ENCODE measurements around the gene GAL.

DNA sequence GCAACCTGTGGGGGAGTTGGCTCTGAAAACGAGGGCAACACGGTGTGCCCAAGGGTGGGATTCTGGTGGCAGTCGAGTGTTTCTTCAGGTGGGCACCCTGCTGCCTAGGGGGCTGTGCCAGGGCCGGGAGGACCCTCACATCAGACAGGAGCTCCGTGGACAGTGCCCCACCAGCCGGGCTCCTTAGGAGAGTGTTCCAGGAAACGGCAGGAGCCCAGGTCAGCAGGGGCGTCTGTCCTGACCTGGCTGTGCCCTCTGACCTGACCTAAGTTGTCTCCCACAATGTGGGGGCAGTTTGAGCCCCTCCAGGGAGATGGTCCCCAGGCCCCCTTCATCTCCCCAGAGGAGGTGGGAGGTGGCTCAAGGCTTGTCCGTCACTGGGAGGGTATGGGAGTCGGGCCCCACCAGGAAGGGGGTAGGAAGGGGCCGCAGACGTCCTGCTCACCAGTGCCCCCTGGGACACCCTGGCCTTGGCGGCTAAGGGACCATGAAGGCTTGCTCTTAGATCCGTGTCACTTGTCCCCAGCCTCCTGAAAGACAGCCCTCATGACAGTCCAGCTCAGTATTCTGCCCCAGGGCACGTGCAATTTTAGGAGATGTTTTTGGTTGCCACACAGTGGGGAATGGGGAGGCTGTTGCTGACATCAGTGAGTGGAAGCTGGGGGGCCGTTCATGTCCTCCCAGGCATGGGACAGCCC, 32.2 kb upstream of the GAL start:
- TF ChIP-seq POLR2A (IDR thresholded peaks at IDR 0.05): no peak
- TF ChIP-seq, protein P1, sequence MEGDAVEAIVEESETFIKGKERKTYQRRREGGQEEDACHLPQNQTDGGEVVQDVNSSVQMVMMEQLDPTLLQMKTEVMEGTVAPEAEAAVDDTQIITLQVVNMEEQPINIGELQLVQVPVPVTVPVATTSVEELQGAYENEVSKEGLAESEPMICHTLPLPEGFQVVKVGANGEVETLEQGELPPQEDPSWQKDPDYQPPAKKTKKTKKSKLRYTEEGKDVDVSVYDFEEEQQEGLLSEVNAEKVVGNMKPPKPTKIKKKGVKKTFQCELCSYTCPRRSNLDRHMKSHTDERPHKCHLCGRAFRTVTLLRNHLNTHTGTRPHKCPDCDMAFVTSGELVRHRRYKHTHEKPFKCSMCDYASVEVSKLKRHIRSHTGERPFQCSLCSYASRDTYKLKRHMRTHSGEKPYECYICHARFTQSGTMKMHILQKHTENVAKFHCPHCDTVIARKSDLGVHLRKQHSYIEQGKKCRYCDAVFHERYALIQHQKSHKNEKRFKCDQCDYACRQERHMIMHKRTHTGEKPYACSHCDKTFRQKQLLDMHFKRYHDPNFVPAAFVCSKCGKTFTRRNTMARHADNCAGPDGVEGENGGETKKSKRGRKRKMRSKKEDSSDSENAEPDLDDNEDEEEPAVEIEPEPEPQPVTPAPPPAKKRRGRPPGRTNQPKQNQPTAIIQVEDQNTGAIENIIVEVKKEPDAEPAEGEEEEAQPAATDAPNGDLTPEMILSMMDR (IDR thresholded peaks at IDR 0.05): no peak

Measured in Peyer's patch (tissue), 4 donors.